NCI-H2171 (cell line): Measurements from ENCODE around the gene NLRP12.
"Not testable (repeated sequence)": the region's sequence is repeated elsewhere in the genome, so short reads cannot be mapped to it uniquely, and the experiment has no call there.

Source experiments
- DNase-seq: peaks from one replicate; lab custom pipeline; 2025; lab: John Stamatoyannopoulos, UW

The NLRP12 gene, protein sequence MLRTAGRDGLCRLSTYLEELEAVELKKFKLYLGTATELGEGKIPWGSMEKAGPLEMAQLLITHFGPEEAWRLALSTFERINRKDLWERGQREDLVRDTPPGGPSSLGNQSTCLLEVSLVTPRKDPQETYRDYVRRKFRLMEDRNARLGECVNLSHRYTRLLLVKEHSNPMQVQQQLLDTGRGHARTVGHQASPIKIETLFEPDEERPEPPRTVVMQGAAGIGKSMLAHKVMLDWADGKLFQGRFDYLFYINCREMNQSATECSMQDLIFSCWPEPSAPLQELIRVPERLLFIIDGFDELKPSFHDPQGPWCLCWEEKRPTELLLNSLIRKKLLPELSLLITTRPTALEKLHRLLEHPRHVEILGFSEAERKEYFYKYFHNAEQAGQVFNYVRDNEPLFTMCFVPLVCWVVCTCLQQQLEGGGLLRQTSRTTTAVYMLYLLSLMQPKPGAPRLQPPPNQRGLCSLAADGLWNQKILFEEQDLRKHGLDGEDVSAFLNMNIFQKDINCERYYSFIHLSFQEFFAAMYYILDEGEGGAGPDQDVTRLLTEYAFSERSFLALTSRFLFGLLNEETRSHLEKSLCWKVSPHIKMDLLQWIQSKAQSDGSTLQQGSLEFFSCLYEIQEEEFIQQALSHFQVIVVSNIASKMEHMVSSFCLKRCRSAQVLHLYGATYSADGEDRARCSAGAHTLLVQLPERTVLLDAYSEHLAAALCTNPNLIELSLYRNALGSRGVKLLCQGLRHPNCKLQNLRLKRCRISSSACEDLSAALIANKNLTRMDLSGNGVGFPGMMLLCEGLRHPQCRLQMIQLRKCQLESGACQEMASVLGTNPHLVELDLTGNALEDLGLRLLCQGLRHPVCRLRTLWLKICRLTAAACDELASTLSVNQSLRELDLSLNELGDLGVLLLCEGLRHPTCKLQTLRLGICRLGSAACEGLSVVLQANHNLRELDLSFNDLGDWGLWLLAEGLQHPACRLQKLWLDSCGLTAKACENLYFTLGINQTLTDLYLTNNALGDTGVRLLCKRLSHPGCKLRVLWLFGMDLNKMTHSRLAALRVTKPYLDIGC

DNA sequence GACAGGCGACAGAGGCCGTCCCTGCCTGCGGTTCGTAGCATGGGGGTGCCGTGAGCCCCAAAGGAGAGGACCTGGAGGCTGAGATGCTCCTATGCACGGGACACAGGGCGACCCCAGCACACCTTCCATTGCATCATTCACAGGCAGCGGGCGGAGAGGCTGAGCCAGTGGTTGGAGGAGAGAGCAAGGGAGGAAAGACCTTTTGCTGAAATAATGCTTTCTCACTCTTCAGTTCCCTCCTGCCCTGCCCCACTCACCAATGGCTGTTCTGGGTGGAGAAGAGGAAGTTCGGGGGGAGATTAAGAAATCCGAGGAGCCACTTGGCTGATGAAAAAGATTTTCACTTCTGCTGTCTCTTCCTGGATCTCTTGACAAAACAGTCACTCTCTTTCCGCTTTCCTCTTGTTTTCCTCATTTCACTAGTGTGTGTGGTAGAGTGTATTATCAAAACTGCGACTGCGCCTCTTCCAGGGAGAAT is at the start of gene NLRP12:
NLRP12 (minus strand) TSS at position 181 of the 478 bp plus-strand sequence; CDS start at position 41, 140 bp downstream.
- DNase-seq, result no peak

DNA sequence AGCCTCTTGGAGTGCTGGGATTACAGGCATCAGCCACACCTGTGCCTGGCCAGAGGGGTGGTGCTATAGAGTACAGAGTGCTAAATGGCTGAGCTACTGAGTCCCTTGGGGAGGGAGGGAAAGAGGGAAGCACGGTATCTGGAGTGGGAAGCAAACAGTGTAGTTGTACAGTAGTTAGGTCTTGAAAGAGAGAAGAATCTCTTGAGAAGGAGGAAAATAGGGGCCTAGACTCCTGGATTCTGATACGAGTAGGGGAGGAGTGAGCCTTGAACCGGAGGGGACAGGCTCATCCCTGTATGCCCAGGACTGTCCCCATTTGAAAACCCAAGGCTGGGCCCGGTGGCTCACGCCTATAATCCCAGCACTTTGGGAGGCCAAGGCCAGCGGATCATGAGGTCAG is 48.6 kb upstream of the NLRP12 start:
- no peak for DNase-seq

DNA sequence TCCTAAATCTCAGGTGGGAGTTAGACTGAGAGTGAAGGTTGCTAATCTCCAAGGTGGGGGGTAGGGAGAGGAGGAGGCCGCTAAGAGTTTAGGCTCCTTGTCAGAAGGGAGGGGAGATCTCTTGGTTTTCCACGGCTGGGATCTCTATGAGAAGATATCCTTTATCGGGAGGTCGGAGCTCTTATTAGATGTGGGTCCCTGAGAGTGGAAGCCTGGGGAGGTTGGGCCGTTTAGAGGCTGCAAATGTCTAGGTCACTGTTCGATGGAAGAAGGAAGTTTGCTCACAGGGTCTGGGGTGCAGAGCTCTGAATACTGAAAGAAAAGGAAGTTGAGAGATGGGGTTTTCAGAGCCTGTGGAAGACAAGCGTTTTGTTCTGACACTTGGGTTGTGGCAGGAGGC is 47.3 kb upstream of the NLRP12 start:
- DNase-seq, result no peak

DNA sequence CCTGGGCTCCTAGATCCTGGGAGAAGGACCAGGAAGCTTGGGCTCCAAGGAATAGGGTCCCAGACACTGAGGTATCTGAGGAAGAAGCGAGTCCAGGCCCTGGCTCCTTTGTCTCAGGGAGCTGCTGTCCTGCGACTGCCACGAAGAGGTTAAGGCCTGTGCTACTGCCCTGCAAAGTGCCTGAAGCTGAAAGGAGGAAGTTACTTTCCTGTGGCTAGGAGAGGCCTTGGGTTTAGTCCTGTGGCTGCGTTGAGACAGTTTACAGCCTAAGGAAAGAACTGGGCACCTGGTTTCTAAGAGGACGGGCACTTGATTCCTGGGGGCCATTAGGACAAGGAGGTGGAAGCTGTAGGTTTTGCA is 46.4 kb upstream of the NLRP12 start:
- no peak for DNase-seq

DNA sequence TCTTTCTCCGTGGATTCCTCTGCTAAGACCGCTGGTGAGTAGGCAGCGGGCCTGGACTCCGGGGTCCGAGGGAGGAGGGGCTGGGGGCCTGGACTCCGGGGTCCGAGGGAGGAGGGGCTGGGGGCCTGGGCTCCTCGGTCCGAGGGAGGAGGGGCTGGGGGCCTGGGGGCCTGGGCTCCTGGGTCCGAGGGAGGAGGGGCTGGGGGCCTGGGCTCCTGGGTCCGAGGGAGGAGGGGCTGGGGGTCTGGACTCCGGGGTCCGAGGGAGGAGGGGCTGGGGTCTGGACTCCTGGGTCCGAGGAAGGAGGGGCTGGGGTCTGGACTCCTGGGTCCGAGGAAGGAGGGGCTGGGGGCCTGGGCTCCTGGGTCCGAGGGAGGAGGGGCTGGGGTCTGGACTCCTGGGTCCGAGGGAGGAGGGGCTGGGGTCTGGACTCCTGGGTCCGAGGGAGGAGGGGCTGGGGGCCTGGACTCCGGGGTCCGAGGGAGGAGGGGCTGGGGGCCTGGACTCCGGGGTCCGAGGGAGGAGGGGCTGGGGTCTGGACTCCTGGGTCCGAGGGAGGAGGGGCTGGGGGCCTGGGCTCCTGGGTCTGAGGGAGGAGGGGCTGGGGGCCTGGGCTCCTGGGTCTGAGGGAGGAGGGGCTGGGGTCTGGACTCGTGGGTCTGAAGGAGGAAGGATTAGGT is 45.8 kb upstream of the NLRP12 start:
- DNase-seq, result not testable (repeated sequence)

DNA sequence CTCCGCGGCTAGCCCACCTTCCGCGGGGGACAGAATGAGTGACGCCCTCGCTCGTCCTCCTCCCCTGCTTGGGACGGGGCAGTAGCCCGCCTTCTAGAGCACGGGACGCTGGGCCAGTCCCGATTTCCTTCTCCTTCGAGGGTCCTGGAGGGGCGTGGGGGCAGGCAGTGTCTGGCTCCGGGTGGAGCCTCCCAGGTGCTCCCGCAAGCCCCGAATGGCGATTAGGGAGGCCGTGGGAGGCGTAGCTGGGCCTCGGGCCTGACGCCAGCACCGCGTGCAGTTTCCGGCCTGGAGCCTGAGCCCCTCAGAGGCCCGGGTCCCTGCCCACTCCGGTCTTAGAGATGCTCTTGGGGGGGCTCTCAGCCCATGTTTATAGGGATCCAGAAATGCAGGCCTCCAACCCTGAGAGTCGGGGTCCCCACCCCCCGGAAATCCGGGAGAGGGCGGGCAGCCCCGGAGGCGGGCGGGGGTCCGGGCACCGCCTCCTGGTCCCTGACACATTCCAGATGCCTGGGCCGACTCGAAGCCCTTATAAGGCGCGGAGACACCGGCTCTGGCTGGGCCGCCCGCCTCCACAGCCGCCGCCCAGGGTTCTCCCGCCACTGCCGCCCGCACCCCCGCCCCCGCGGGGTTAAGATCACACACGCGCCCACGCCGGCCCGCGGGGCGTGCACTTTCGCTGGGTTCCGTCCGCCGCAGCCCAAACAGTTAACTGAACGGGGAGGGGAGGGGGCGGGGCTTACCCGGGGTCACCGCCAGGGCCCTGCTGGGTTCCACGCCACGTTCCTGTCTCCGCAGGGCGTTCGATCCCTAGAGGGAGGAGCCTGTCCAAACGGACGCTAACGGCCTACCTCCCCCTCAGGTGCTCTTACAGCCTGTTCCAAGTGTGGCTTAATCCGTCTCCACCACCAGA is 45.0 kb upstream of the NLRP12 start:
- DNase-seq, result no peak

DNA sequence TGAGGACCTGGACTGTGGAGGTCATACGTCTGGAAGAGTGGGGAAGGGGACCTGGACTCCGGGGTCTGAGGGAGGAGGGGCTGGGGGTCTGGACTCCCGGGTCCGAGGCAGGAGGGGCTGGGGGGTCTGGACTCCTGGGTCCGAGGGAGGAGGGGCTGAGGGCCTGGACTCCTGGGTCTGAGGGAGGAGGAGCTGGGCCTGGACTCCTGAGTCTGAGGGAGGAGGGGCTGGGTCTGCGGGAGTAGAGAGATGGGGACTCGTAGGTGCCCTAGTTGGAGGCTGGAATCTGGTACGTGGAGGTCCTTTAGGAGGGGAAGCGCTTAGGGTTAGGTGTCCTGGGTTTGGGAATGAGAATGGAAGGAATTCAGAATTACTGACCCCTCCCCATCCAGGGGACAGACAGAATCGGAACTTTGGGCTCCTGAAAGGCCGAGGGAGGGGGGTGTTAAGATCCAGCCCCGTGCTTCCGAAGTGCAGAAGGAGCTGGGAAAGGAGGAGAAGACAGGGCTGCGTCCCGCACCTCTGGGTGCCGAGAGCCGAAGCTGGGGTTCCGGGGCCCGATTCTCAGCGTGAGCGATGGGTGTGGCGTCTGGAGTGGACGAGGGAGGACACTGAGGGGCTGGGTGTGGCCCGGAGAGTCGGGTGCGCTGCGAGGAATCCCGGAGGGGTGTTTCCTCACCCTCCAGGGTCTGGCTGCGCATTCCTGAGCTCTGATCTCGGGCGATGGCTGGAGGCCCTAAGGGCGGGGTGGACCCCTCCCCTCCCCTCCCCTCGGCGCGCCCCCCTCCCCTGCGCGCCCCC is 44.2 kb upstream of the NLRP12 start:
- DNase-seq, result no peak

DNA sequence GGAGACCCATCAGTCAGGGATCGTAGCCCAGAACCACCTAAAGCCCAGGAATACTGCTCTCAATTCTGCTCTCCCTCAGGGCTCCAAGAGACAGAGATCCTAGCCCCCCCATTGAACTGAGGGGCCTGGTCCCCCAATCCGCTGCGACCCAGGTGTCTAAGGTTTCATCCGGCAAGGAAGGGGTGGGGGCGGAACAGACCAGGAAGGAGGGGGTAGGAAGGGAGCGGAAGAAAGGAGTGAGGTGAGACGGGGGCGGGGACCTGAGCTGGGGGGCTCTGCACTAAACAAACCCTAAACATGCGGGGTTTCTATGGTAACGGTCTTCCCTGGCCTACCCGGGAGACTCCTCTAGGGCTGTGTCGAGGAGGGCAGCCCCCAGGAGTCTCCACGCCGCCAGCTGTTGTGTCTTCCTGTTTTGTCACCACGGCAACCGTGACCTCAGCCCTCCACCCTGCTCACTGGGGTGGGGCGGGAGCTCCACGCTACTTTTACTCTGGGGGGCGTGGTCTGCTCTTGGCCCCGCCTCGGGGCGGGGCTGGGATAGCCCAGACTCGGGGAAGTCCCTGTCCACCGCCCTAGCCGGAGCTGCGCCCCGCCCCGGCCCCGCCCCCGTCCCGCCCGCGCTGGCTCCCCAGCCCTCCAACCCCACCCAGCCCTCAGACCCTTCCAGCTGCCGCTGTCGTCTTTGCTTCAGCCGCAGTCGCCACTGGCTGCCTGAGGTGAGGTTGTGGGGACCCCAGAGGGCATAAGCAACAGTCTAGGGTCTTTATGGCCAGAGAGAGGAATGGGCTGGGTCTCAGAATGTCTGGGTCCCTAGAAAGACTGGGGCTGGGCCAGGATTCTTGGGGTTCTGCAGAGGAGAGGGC is 43.3 kb upstream of the NLRP12 start, which contains the start of gene MYADM:
MYADM (plus strand) TSS at position 659 of the 866 bp plus-strand sequence. CDS start 5,647 bp downstream, outside the sequence.
- DNase-seq, result peak; percentile 57

DNA sequence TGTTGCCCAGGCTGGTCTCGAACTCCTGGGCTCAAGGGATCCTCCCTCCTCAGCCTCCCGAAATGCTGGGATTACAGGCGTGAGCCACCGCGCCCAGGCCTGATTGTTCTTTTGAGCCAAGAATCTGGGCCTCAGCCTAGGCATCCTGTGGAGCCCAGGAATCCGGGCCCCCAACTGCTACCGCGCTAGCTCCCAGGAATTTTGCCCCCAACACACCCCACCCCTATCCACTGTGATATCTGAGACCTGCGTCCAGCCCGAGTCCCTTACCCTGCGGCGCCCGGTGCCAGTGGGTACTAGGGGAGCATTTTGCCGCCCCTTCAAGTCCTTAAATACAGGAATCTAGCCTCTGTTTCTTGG is 42.7 kb upstream of the NLRP12 start:
- DNase-seq, result no peak

DNA sequence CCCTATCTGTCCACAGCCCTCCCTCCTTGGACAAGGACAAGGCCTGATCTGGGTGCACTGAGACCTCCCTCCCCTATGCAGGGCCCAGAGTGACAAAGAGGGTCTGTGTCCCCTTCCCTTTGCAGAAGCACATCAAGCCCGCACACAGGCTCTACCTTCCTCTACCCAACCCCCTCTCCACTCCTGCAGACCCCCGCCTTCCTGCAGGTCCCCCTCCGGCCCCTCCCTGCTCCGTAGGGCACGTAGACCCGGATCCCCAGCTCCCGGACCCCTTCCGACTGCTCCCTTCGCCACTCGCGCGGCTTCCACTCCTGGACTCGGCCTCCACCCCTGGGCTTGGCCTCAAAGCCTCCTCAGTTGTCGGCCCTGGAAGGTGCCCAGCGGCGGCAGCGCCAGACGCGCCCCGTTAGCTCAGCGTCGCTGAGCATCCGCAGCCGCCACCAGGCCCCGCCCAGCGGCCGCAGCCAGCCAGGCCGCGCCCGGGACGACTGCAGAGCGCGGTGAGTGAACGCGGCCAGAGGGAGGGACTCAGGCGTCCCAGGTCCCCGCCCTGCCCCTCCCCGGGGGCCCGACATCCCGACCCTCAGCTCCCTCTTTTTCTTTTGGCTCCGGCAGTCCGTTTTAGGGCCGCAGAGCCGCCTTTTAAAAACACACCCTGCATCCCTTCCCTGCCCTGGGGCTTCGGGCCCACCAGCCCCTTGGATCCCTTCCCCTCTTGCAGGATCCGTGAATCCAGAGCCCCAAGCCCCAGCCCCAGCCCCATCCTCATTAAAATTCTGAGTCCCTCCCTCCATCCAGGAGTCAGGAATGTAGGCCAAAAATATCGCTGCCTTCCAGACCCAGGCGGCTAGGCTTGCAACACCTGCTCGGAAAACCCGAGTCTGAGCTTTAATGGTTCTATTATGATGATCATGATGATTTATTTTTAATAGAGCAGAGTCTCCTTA is 42.1 kb upstream of the NLRP12 start:
- no peak for DNase-seq

DNA sequence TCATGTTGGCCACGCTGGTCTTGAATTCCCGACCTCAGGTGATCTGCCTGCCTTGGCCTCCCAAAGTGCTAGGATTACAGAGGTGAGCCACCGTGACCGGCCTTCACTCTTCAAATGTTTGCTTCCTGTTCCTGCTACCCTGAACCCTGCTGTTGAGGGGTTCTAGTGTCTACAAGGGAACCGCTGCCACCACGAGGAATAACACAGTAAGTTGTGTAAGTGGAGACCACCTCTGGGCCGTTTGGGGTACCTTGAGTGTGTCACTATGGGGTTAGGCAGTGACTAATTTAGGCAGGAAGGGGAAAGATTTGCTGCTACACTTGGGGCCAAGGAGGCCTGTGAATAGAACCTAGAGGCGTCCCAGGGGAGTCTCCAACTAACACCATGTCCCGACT is 41.4 kb upstream of the NLRP12 start:
- no peak for DNase-seq

DNA sequence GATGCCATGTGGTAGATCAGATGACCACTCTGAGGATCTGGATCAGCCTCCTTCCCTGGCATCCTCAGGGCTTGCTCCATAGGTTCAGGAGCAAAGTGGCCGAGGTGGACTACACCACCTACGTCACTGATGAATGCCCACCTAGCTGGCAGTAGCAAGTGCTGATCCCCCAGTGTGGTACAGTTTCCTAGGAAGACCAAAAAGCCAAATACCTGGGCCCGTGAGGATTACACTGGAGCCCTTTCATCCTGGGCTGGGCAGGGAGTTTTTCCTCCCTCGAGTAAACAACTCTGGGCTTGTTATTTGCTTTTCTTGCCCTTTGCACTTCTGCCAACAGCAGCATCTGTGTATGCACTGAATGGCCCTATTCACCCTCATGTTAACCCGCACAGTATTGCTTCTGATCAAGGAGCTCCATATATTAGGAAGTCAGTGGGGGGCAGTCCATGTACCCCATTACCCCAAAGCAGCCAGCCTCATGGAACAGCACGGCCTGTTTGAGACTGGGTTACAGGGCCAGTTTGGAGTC is 40.3 kb upstream of the NLRP12 start:
- no peak for DNase-seq

DNA sequence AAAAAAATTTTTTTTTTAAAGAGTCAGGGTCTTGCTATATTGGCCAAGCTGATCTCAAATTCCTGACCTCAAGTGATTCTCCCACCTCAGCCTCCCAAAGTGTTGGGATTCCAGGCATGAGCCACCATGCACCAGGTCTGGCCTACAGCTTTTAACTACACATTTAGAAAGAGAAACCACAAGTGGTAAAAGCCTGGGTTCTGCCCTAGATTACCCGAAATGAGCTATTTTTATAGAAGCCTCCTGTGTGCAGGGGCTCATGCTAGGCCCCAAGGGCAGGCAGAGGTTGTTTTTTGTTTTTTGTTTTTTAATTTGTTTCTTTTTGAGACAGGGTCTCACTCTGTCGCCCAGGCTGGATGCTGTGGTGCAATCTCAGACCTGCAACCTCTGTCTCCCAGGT is 29.6 kb upstream of the NLRP12 start:
- no peak for DNase-seq

DNA sequence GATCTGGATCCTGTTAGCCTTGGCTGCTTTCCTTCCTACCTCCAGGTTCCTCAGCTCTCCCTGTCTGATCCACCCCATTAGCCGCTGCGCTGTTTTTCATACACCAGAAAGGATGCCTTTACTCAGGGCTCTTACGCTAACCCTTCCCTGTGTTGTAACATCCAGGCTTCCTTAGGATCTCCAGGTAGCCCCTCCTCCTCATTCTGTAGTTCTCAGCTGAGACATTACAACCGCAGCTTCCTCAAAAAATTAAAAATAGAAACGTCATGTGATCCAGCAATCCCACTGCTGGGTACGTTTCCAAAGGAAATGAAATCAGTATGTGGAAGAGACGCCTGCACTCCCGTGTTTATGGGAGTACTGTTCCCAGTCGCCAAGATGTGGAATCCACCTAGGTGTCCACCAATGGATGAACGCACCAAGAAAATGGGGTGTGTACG is 25.1 kb upstream of the NLRP12 start:
- DNase-seq, result no peak

DNA sequence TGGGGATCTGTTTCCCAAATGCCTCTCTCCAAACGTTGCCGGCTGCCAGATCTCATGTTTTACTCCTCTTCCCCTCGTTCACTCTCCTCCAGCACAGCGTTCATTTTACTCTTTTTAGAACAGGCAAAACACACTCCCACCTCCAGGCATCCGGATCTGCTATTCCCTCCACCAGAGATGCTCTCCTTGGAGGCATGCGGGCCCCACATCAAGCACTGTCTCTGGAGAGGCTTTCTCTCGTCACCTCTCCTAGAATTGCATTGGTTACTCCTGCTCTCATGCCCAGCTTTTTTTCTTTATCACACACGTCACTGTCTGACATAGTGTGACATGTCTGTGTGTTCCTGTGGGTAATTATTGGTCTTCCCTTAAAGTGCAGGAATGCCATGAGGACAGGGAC is 23.4 kb upstream of the NLRP12 start:
- no peak for DNase-seq

DNA sequence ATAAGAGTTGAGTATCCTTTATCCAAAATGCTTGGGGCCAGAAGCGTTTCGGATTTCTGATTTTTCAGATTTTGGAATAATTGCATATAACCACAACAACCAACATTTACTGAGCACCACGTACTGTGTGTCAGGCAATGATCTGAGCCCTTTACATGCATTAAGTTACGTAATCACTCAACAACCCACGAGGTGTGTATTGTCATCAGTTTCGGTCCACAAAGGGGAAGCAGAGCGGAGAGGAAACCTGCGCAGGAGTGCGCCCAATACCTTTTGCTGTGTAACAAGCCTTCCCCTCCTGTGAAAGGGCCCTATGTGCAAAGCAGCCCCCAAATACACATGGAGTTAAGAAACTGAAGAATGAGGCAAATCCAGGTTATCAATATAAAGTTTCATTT is 20.7 kb upstream of the NLRP12 start:
- no peak for DNase-seq

DNA sequence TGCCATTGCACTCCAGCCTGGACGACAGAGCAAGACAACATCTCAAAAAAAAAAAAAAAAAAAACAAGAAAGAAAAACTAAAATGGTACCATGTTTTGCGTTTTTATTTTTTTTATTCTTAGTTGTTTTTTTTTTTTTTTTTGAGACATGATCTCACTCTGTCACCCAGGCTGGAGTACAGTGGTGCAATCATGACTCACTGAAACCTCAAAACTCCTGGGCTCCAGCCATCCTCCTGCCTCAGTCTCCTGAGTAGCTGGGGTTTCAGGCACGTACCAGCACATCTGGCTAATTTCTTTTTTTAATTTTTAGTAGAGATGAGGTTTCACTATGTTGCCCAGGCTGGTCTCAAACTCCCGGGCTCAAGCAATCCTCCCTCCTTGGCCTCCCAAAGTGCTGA is 16.8 kb upstream of the NLRP12 start:
- DNase-seq, result not testable (repeated sequence)

DNA sequence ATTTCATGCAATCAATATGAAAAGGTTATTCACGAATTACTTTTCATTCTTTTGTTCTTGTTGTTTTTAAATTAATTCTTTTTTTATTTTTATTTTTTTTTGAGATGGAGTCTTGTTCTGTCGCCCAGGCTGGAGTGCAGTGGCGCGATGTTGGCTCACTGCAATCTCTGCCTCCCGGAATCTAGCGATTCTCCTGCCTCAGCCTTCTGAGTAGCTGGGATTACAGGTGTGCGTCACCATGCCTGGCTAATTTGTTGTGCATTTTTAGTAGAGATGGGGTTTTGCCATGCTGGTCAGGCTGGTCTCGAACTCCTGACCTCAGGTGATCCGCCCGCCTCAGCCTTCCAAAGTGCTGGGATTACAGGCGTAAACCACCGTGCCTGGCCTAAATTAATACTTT is 16.1 kb upstream of the NLRP12 start:
- DNase-seq, result not testable (repeated sequence)
